HuH-7 (cell line): ENCODE results near the gene SPATA25.
"Not testable (repeated sequence)": the region's sequence is repeated elsewhere in the genome, so short reads cannot be mapped to it uniquely, and the experiment has no call there.

Experiments used
- DNase-seq: peaks from one replicate; pipeline ENCODE4 v3.0.0; 2011; ENCODE audit warnings: low spot score

SPATA25 gene

DNA sequence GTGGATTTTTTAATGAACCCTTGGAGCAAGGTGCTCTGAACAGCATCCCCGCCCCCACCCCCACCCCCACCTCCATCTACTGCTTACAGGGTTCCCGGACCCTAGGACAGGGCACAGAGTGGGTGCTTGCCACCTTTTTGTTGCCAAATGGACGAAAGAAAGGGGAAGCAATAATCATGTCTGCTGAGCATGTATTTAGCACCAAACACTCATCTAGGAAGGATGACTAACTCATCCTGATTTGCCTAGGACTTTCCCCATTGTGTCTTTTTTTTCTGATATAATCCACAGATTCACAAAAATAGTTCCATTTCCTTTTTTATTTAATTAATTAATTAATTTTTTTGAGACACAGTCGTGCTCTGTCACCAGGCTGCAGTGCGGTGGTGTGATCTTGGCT lies 25.7 kb upstream of the SPATA25 start:
- DNase-seq: no peak

DNA sequence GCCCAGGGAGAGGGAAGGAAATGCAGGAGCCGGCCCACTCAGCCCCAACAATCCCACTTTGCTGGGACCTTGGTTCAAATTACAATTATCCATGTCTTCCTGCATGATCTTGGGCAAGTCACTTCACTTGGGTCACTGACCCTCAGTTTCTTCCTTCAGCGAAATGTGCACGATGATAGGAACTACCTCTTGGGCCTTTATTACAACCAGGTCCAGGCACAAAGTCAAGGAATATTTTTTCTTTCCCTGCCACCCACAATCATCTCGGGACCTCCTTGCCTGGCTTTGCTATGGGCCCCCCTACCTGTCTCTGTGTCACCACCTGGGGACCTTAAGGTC lies 24.9 kb upstream of the SPATA25 start:
- DNase-seq: no peak

DNA sequence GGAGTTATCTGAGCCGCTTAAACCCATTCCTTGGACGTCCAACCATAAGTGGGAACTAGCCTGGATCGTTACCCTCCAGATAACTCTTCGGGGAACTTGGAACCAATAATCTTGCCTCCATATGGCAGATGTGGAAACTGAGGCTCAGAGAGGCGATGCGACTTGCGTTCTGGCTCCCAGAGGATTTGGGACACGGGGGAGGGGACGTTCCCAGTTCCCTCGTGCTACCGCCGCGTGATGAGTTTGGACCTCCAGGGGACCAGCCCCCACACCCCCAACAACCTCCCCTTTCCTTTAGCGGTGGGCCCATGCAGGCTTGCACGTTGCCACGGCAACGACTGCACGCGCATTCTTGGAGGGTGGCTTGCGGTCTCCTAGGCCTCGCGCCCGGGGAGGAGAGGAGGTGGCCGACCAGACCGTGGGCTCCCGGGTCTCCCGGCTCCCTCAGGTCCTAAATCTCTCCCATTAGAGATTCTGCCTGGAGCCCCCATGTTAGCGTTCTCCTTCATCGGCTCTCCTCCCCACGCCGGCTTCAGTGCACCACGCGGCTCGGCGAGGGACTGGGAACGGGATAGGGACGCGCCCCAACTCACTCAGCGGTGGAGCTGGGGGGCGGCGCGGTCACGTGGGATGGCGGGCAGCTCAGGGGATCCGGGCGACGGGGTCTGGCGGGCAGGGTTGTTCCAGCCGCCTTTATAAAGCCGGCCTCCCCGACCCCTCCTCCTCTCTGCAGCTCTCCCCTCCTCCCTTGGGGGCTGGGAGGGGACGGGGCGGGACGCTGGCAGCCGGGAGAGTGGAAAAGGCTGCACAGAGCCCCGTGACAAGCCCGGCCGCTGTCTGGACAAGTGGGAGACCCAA lies 24.3 kb upstream of the SPATA25 start, which contains the start of gene PLTP:
TSS of gene PLTP (minus strand) at position 670 of the 858 bp plus-strand sequence. CDS start 703 bp downstream, outside the sequence.
- DNase-seq: peak; percentile 83

DNA sequence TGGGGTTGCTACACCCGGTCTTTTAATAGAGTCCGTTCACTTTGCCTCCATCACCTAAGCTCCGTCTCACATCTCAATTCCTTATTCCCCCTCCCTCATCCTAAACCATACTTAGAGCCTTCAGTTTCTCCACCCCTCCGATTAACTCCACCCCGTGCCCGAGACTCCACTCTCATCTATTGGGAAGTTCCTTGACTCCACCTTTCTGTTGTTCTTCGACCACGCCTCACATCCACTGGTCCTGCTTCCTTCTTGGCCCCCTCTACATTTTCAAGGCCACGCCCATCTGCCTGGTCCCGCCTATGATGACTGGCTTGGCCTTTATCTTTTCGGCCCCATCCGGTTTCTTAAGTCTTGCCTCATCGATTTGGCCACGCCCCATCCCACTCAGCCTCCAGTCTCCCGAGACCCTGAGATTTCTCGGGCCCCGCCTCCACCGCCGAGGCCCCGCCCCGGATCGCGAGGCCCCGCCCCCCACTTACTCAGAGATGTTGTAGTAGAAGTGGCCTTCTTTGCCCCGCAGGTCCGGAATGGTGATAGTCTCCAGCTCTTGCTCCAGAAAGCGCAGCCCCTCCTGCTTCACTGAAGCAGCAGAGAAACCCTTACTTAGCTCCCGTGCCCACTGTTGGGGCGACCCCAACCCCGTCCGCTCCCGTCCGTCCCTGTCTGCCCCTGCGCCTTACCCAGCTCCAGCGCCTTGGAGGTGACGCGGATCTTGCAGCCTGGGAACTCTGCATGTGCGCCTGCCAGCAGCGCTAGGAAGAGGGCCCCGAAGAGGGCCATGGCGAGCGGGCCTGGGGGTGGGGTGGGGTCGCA lies 23.5 kb upstream of the SPATA25 start:
- DNase-seq: peak; percentile 93

DNA sequence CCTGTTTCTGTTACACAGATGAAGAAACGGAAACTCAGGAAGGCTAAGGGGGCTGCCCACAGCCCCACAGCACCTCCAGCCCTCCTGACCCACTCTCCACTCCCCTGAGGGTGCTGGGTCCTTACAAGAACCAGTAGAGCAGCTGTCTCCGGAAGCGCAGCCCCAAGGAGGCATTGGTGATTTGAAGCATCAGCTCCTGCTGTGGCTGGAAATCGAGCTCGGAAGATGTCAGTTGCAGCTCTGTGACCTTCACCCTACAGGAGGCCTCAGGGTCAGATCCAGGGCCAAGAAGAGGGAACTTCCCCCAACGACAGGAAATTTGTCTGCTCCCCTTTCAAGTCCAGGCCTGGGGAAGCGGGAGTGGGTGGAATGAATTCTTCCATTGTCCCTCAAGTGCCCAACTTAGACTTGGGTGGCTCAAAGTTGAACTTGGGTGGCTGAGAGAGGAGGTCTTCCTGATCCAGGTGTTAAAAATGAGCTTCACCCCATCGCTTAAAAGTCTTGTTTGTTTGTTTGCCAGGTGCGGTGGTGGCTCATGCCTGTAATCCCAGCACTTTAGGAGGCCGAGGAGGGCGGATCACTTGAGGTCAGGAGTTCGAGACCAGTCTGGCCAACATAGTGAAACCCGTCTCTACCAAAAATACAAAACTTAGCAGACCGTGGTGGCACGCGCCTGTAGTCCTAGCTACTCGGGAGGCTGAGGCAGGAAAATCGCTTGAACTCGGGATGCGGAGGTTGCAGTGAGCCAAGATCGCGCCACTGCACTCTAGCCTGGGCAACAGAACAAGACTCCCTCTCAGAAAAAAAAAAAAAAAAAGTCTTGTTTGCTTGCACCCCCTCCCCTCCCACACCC lies 22.6 kb upstream of the SPATA25 start:
- DNase-seq: no peak

DNA sequence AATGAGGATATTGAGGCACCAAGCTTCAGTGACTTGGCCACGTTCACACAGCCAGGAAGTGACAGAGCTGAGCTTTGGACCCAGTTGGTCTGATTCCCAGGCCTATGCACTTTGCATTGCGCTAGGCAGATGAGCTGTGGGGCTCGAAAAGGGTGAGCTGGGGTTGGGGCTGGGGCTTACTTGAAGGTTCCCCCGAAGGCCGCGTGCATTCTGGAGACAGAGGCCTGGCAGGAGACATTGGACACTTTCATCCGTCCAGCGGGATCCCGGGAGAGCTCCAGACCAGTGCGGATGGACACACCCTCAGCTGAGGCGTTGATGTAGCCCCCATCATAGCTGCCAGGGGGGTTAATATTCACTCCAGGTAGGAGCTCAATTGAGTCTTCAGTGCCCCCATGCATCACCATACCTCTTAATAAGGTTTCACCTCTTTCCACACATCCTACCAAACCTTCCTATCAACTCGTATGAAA lies 21.9 kb upstream of the SPATA25 start:
- no peak for DNase-seq

DNA sequence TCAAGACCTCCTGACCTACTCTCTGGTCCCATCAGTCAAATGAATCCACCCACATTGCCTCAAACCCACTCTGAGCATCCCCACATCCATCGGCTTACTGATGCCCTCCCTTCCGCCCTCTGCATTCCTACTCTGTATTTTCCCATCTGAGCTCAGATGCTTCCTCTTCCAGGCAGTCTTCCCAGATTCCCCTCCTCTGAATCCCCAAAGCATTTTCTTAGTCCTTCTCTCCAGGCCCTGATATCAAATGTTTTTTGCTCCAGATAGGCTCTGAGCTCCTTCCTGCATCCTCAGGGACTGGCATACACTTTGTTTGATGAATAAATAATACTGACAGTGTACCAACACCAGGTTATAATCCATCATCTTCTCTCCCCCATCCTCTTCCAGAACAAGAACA lies 20.7 kb upstream of the SPATA25 start:
- no peak for DNase-seq

DNA sequence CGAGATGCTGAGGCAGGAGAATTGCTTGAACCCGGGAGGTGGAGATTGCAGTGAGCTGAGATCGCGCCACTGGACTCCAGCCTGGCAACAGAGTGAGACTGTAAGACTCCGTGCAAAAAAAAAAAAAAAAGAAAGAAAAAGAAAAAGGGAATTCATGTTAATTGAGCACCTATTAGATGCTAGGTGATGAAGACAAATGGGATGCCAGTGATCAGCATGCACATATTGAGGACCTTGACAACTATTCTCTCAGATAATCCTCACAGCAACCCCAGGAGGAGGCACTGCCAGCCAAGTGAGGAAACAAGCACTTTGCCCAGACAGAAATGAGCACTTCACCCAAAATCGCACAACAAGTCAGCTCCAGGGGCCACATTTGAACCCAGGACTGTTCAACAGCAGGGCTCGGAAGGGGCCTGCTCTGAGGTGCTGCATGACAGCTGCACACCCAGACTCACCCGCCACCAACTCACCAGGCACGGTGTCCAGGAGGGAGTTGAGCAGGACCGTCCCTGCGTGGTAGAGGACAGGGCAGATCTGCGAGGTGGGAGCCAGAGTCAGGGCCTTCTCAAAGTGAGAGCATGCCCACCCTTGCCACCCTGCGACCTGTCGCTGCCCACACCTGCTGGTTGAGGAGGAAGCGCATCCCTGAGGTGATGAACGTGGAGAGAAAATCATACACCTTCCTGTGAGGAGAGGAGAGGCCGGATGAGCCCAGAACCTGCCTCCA lies 20.0 kb upstream of the SPATA25 start:
- DNase-seq: no peak

DNA sequence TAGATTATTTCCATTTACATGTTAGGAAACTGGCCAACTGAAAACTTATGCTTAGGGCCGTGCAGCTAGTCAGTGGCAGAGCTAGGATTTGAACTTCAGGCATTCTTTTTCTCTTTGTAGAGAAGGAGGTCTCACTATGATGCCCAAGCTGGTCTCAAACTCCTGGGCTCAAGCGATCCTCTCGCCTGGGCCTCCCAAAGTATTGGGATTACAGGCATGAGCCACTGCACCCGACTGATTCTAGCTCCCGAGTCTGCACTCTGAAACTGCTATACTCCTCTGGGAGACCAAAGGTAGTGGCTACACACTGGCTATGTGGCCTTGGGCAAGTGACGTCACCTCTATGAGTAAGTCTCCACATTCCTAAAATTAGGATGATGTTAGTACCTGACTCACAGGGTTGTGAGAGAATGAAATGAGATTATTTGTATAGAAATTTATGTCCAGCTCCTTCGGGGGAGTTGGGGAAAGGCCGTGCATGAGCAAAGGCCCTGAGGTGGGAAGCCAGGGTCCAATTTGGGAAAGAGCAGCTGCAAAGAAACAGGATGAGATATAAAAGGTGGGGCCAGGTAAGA lies 18.2 kb upstream of the SPATA25 start:
- no peak for DNase-seq

DNA sequence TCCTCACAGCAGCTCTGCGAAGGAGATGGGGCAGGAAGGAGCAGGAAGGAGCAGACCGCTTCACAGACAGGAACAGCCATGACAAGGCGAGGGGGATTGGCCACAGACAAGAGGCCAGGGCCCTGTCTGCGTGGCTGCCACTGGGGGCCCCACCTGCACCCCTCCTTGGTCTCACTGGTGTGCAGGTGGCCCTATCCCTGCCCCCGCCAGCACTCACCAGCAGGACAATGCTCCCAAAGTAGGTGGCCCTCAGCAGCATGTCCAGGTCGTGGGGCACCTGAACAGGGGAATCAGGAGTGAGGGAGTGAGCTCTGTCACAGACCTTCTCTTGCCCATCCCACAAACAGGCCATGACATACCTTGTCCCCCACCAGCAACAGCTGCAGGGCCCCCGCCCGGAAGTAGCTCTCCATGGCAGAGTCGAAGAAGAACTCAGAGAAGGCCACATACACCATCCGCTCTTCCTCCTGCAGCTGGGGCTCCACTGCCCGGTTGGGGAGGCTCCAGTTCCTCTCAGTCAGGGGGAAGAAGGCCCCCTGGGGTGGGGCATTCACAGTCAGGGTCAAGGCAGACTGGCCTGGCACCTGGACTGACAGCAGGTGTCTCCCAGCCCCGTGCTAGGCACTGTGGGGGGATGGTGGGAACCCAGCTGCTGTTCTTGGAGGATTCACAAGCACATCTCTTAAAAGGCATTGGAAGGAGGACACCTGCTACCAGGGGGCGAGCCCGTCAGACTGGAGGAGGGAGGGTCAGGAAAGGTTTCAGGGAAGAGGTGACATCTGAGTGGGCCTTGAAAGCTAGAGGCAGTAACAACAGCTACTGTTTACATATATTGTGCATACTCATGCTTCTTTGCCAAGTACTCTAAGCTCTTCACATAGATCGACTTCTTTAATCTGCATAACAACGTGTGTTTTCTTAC lies 17.4 kb upstream of the SPATA25 start:
- no peak for DNase-seq

DNA sequence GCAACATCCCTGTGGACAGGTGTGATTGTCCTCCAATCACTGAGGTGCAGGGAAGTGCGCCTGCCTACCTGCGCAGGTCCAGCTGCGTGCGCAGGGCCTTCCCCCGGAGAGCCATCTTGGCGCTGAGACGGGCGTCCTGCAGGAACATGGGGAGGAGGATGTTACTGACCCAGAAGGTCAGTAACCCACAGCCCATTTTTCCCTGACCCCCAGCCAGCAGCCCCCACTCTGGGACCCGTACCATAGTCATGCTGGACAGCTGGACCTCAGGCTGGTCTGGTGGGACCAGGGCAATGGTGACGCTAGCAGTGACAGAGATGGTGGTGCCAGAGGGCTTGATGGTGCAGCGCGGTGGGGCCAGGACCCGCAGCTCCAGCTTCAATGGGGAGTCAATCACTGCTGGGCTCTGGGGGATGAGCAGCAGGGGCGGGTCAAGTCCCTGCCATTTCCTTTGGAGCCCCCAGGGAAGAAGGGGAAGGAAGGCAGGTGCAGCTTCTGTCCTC lies 14.8 kb upstream of the SPATA25 start:
- no peak for DNase-seq

DNA sequence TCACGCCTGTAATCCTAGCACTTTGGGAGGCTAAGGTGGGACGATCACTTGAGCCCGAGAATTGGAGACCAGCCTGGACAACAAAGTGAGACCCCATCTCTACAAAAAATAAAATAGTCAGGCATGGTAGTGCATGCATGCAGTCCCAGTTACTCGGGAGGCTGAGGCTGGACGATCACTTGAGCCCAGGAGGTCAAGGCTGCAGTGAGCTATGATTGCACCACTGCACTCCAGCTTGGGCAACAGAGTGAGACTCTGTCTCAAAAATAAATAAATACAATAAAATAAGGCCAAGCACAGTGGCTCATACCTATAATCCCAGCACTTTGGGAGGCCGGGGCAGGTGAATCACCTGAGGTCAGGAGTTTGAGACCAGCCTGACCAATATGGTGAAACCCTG lies 13.9 kb upstream of the SPATA25 start:
- not testable (repeated sequence) for DNase-seq

DNA sequence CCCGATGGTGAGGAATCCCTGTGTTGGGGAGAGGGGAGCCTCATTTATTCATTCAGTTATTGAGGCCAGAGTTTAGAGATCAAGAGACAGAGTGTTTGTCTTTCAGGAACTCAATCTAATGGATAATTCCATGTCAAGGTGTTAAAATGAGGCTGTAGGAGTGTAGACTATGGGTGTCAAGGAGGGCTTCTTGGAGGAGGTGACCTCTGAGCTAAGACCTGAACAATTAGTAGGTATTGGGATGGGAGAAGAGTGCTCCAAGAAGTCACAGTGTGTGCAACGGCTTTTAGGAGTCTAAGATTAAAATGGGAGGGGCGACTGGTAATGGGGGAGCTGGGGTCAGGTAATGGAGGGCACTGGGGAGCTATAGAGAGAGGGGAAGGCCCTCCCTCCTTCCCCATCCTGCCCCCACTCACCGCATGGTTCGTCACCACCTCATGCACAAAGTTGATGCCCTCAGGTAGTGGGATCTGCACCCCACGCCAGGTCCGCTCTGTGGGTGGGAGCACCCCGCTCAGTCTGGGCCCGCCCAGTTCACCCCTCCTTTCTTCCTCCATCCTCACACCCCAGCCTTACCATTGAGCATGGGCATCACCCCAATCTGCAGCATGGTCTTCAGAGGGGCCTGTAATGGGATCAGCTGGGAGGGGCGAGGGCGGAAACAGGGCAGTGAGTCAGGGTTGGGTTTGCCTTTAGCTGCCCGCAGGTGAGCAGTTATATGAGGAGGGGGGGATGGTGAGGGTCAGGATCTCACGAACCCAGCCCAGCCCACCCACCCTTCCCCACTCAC lies 11.8 kb upstream of the SPATA25 start:
- DNase-seq: no peak

DNA sequence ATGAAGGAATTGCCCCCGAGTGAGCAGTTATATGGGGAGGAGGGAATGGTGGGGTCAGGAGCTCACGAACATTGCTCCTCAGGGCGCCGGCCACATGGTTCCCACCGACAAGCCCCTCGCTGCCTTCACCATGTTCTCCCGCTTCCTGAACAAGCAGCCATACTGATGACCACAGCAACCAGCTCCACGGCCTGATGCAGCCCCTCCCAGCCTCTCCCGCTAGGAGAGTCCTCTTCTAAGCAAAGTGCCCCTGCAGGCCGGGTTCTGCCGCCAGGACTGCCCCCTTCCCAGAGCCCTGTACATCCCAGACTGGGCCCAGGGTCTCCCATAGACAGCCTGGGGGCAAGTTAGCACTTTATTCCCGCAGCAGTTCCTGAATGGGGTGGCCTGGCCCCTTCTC lies 10.9 kb upstream of the SPATA25 start:
- DNase-seq: no peak

DNA sequence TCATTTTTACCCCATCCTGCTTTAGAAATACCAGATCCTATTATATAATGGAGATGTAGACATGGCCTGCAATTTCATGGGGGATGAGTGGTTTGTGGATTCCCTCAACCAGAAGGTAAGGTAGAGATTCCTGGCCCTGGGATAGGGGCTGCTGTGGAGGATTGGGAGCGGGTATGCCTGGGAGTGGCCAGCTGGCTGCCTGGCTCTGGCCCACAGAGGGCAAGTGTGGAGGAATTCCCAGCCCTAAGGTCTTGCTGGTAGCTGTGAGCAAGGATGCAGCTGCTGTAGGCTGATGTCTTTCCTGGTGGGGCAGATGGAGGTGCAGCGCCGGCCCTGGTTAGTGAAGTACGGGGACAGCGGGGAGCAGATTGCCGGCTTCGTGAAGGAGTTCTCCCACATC lies 10.3 kb upstream of the SPATA25 start:
- no peak for DNase-seq

DNA sequence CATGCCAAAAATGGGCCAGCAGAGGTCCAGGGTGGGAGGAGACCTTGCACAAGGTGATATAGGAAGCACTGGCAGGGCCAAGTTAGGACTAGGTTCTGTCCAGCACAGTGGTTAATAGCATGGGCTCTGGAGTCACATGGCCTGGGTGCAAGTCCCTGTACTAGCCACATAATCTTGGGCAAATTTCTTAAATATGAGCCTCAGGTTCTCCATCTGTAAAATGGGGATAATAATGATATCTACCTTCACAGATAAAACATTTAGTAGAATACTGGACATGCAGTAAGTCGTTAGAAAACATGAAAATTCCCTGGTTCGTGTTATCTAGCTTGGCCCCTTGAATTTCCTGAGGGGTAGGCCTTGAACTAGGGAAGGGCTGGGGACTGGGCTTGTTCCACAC lies 9.9 kb upstream of the SPATA25 start:
- DNase-seq: no peak

DNA sequence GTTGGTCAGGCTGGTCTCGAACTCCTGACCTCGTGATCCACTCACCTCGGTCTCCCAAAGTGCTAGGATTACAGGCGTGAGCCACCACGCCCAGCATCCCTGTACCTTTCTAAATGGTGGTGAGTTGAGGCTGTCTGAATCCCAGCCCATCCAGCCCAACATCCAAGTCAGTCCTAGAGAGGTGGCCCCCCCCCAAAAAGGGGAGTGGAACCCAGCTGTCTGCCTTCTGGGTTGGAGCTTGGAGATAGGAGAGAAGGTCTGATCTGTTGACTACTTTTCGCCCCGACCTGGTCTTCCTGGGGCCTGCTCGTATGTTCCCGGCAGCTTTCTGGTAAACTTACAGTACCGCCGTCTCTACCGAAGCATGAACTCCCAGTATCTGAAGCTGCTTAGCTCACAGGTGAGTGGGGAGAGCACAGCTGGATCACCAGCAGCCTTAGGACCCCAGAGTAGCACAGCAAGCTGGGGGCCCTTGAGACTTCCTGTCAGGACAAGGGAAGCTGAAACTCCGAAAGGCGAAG lies 9.3 kb upstream of the SPATA25 start:
- DNase-seq: no peak

DNA sequence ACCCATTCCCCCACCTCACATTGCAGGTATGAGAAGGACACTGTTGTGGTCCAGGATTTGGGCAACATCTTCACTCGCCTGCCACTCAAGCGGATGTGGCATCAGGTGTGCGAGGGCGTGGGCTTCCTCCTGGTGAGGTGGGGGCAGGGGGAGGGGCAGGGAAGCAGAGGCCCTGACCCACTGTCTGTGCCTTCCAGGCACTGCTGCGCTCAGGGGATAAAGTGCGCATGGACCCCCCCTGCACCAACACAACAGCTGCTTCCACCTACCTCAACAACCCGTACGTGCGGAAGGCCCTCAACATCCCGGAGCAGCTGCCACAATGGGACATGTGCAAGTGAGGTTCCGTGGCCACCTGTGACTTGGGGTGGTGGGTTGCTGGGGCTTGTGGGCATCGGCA lies 7.4 kb upstream of the SPATA25 start:
- DNase-seq: no peak

DNA sequence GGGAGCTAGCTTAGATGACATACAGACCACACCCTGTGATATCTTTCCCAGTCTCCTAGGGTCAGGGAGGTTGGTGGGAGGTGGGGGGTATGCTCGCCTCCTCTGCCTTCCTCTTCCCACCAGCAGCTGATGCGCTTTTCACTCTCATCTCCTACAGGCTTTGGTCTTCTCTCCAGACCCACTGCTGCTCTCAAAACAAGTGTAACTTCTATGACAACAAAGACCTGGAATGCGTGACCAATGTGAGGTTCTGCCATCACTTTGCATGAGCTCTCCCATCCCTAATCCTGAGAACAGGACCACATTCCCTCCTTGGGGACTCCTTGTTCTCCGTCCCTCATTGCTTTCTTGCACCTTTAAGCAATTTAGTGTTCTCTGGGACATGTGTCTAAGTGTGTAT lies 6.4 kb upstream of the SPATA25 start:
- DNase-seq: no peak
